GM21576 (cell line): ENCODE results near the gene BRICD5.

Source experiments
- ATAC-seq: cut with Tn5 transposase; IDR thresholded peaks from one replicate; pipeline ENCODE4 v1.9.1; 2021; ENCODE audit warnings: mild to moderate bottlenecking, moderate library complexity; ENCODE audit not compliant: unreplicated experiment

Gene BRICD5

DNA sequence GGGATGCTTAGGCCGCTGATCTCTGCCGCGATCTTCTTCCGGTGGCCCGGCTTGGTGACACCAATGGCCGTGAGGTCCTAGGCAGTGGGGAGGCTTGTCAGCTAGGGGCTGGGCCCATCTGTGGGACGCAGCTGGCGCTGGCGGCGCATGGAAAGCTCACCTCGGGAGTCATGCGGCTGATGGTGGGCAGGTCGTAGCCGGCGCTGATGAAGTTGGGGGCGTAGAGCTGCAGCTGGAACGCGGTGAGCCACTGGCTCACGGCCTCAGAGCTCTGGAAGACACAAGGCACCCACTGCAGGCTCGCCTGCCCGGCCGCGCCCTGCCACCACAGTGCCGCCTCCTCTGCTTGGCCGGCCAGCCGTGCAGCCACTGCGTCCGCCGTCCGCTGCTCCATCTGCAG is 27.0 kb downstream of the BRICD5 start:
- ATAC-seq, result no peak

DNA sequence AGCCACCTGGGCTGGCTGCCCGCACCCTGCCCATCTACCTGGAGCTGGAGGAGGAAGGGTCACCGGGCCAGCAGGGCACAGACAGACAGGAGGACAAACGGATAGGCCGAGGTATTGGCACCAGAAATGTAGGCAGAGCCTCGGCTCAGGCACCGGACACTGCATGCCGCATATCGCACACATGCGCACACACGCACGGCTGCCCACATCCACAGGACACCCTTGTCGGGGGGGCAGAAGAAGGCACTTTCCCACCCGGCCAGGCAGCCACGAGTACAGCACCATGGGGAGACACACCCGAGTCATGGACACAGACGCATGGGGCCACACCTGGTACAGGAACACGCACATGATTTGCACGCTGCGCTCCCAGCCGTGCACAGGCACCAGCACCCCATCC is 28.7 kb downstream of the BRICD5 start:
- ATAC-seq, result no peak

DNA sequence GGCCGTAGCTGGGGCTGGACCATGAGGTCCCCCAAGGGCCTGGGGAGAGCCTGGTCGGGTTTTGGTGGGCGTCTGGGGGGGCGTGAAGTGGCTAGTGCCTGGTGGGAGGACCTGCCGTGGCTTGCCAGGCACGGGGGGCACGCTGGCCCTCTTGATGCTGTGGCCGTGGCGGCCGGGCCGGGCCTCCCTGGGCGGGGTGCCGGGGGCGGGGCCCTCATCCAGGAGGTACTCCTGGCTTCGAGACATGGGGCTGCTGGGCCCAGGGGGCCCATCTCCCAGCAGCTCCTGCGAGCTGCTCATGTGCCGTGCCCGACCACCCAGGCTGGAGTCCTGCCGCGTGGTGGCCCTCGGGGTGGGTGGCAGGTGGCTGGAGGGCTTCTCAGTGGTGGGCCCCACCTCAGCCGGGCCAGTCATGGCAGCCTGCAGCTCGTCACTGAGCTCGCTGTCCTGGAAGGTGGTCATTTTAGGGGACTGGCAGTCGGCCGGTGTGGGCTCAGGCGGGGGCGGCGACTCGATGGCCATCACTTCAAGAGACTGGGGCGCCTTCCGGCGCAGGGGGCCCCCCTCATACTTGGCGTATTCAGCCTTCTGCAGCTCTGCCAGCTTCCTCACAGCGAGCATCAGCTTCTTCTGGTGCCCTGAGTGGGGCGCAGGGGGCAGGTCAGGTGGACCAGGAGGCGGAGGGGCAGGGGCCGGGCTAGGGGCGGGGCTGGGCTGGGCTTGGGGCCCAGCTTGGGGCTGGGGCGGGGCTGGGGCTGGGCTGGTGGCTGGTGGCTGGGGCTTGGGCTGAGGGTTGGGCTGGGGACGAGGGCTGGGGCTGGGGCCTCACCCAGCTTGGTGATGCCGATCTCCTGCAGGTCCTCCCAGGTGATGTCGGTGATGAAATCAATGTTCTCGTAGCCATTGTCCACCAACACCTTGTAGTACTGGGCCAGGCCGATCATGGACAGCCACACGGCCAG is 29.4 kb downstream of the BRICD5 start:
- no peak for ATAC-seq

- no peak for ATAC-seq
Observed at GRCh38 chr16:2180461-2180860, 30.2 kb downstream of the BRICD5 start.

GRCh38 chr16:2179576-2179975 is 31.1 kb downstream of the BRICD5 start:
- no peak for ATAC-seq

- no peak for ATAC-seq
Observed at GRCh38 chr16:2179107-2179501, 31.6 kb downstream of the BRICD5 start.

DNA sequence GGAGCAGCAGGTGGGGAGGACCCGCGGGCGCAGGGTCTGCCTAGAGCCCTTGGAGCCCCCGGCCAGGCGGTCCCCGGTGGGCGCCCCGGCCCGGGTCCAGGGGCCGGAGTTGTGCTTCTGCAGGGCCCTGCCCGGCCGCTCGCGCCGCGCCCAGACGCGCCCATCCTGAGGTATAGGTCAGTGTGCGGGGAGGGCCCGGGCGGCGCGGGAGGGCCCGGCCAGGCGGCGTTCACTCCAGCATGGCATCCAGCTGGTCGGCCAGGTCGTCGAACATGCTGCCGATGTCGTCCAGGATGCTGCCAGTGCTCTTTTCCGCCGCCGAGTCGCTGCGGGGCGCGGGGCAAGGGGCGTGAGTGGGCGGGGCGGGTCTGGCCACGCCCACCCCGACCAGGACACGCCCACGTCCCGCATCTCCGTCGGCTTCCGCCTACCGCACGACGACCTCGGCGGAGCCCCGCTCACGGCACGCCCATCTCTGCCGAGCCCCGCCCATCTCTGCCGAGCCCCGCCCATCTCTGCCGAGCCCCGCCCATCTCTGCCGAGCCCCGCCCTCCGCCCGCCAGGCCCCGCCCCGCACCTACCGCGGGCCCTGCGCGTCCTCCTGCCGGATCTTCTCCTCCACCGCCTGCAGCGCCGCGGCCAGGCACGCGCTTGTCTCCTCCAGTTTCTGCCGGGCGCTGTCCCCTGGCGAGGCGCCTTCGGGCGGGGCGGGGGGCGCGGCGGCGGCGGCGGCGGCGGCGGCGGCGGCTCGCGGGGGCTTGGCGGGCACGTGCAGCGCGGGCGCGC is 32.1 kb downstream of the BRICD5 start:
- no peak for ATAC-seq

- no peak for ATAC-seq
Observed at GRCh38 chr16:2177561-2177960, 33.1 kb downstream of the BRICD5 start.

DNA sequence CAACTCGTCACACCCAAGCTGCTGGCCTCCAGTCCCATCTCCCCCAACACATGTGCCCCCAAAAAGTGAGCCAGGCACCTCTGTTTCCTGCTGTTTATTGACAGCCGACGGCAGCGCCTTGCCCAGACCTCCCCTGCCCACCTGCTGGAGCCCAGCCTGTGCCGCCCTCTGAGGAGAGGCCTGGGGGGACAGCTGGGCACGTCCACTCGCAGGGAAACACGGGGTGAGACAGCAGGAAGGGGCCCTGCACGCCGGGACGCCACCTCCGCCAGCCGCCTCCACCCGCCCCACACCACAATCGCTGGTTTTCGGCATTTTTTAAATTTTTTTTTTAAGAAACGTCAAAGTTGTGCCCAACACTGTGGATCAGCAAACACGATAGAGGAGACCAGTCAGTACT is 33.6 kb downstream of the BRICD5 start:
- ATAC-seq, result no peak

- ATAC-seq, result no peak
Observed at GRCh38 chr16:2176047-2176446, 34.6 kb downstream of the BRICD5 start.

GRCh38 chr16:2175454-2175853 is 35.2 kb downstream of the BRICD5 start:
- ATAC-seq, result no peak

DNA sequence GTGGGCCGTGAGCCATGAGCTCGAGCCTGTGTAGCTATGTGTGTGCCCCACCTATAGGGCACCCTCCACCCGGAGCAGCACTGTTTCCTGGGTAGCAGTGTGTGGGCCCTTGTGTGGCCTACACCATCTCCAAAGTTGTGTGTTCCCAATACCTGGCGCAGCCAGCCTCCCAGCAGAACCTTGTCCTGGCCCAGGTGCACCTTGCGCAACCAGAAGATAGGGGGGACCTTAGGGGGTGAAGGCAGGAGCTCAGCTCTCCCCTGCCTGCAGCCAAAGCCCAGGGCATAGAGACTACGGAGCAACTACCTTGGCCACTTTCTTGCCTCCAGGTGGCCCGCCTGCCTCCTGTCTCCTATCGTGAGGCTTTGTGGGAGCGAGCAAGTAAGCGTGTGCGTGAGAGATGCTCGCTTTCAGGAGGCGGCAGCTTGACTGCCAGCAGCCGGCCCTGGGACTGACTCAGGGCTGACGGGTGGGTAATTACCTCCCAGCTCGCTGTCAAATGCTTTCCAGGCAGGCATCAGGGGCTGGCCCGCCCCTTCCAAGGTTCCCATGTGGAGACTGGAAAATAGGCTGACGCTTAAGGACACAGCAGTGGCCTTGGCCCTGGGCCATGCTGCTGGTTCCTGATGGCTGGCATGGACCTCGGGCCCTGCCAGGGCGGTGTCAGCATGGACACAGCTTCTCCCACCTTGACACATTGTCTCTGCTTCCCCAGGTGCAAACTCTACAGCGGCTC is 36.1 kb downstream of the BRICD5 start:
- ATAC-seq, result no peak

- ATAC-seq, result no peak
Observed at GRCh38 chr16:2173916-2174315, 36.7 kb downstream of the BRICD5 start.

DNA sequence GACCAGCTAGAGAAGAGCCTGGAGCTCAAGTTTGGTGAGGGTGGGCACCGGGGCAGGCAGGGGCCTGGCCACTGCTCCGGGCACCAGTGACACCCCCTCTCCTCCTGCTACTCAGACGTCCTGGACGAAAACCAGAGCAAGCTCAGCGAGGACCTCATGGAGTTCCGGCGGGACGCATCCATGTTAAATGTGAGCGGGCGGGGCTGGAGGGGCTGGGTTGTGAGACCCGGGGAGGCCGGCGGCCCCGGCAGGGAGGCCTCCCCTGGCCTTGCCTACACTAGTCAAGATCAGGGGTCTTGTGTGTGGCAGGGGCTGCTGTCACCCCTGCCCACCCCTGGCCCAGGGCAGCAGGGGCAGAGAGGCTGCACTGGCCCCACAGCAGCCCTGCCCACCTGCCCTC is 37.3 kb downstream of the BRICD5 start:
- ATAC-seq, result no peak

- no peak for ATAC-seq
Observed at GRCh38 chr16:2172688-2173335, 37.9 kb downstream of the BRICD5 start.

- ATAC-seq, result no peak
Observed at GRCh38 chr16:2171601-2172178, 39.0 kb downstream of the BRICD5 start.

DNA sequence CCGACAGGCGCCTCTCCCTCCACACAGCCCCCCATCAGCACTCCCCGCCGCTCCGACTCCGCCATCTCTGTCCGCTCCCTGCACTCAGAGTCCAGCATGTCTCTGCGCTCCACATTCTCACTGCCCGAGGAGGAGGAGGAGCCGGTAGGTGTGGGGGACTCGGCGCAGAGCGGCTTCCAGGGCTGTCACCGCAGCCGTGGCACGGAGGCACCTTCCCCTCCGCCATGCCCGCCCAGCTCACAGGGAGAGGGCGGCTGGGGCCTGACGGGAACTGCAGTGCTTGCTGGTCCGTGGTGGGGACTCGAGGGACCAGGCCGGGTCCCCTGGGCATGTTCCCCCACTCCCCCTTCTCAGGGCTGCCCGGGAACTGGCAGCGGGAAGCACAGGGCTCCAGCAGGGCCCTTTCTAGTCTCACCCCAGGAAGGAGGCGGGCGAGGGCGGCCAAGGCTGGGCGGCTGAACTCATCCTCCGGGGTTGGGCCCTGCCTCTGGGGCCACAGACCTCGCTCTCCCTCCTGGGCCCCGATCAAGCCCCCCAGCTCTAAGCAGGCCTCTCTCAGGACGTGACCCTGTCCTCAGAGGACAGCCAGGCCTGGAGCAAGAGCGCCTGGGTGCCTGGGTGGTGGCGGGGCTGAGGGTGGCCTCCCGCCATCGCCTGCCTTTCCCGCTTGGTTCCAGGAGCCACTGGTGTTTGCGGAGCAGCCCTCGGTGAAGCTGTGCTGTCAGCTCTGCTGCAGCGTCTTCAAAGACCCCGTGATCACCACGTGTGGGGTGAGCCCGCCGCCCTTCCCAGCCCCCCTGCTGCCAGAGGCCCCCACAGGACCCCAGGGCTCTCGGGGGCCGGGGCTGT is 39.9 kb downstream of the BRICD5 start:
- no peak for ATAC-seq

DNA sequence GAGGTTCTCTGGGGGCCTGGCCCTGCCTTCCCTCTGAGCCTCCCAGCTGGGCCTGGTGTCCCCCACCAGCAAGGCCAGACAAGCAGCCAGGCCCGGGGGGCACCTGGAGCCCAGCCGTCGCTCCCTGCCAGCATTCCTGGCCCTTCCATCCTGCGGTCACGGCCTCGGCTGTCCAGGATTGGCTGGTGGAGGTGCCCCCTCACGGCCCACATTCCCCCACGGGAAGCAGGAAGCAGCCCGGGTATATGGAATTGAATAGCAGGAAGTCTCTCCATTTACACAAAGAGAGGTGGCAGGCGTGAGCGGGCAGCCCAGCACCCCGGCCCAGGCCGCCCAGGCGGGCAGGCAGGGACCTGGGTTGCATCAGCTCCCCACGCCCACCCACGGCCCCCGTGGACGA is 40.6 kb downstream of the BRICD5 start:
- no peak for ATAC-seq

GRCh38 chr16:2167068-2167638 is 43.5 kb downstream of the BRICD5 start:
- no peak for ATAC-seq
